ENCODE measurements around the gene SLC44A2. TPM values are rescaled to one million over a fixed set of nuclear protein-coding genes. Genes with fewer than 3 reads are reported as not detected.
A peak's percentile ranks its signal among the peaks of the same experiment; 100 is the strongest.

The SLC44A2 gene
- polyA plus RNA-seq, 3 donors from 2014 or later: 195 to 449 (median 327) TPM

DNA sequence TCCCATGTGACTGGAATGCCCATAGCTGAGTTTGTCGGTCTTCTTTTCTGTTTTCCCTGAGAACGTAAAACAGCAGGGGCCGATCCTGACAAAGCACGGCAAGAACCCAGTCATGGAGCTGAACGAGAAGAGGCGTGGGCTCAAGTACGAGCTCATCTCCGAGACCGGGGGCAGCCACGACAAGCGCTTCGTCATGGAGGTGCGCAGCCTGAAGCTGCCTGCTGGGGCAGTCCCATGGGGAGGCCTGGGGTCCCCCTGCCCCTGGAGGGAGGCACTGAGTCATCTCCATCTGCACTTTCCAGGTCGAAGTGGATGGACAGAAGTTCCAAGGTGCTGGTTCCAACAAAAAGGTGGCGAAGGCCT is 57.7 kb downstream of the SLC44A2 start:
- Mint-ChIP-seq H3K4me1 (no peaks in the 10 kb centered on the region), H3K27ac (no peak overlapping the region), H3K9me3 (no peaks in the 10 kb centered on the region), H3K4me3 (no peak overlapping the region), H3K36me3 (peaks cover 0 to 29% (median 4%) of the 10 kb centered on the region in 3 donors), H3K27me3 (ENCODE audit: low read depth in 3 of 3) (peaks cover 3 to 7% (median 4%) of the 10 kb centered on the region in 3 donors)
- no peak for DNase-seq

DNA sequence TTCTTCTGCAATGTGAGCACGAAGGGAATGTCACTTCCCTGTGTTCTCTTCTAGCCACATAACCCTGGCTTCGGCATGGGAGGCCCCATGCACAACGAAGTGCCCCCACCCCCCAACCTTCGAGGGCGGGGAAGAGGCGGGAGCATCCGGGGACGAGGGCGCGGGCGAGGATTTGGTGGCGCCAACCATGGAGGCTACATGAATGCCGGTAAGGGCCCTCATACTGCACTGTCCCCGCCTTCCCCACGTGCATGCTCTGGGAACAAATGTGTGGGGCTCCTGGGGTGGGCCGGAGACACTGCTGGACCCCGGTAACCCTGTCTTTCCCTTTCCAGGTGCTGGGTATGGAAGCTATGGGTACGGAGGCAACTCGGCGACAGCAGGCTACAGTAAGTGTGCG is 58.2 kb downstream of the SLC44A2 start:
- H3K4me1 Mint-ChIP-seq: no peaks in the 10 kb centered on the region
- no peak overlapping the region for H3K27ac Mint-ChIP-seq
- no peak overlapping the region for H3K4me3 Mint-ChIP-seq
- no peak for DNase-seq
- peaks cover 0 to 24% (median 4%) of the 10 kb centered on the region in 3 donors for H3K36me3 Mint-ChIP-seq
- H3K9me3 Mint-ChIP-seq: no peaks in the 10 kb centered on the region
- H3K27me3 Mint-ChIP-seq (ENCODE audit: low read depth in 3 of 3): peaks cover 3 to 7% (median 4%) of the 10 kb centered on the region in 3 donors

DNA sequence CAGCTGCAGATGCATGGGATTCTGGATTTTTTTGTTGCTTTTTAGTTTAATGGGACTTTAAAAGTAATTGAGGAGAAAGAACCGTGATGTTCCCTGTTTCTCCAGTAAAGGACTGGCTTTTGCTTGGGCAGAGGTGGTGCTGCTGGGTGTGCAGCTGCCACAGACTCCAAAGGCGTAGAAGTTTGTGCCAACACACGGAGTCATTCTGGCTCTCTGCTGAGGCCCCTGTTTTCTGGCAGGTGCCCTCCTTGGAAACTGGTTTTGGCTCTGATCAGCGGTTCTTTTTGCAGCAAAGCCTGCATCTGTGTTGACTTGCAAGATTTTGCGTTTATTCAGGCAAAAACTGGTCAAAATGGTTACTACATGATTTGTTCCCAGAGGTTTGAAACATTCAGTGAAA is 59.9 kb downstream of the SLC44A2 start:
- Mint-ChIP-seq H3K36me3 (peaks cover 3 to 29% (median 4%) of the 10 kb centered on the region in 3 donors), H3K4me1 (no peaks in the 10 kb centered on the region), H3K4me3 (no peak overlapping the region), H3K27ac (no peak overlapping the region), H3K27me3 (ENCODE audit: low read depth in 3 of 3) (peaks cover 3 to 7% (median 7%) of the 10 kb centered on the region in 3 donors), H3K9me3 (no peaks in the 10 kb centered on the region)
- DNase-seq: no peak

DNA sequence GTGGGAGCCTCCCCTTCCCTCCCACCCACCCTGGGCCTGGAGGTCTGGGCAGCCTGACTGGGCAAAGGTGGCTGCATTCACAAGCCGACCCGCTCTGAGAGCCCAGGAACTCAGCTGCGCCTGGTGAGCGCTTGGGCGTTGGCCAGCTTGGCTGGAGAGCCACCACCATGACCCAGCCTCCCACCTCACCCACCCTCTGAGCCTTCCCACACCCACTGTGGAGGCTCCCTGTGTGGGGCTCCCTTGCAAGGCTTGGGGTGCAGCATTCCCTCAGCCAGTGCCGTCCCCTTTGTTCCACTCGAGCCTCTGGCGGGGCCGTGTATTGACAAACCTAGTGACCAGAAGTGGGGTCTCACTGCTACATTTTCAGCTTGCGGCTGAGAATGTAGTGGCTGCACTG is 60.8 kb downstream of the SLC44A2 start:
- Mint-ChIP-seq H3K27ac (no peak overlapping the region), H3K9me3 (no peaks in the 10 kb centered on the region), H3K36me3 (peaks cover 3 to 31% (median 4%) of the 10 kb centered on the region in 3 donors), H3K27me3 (ENCODE audit: low read depth in 3 of 3) (peaks cover 4 to 7% (median 5%) of the 10 kb centered on the region in 3 donors), H3K4me3 (no peak overlapping the region), H3K4me1 (no peaks in the 10 kb centered on the region)
- no peak for DNase-seq

DNA sequence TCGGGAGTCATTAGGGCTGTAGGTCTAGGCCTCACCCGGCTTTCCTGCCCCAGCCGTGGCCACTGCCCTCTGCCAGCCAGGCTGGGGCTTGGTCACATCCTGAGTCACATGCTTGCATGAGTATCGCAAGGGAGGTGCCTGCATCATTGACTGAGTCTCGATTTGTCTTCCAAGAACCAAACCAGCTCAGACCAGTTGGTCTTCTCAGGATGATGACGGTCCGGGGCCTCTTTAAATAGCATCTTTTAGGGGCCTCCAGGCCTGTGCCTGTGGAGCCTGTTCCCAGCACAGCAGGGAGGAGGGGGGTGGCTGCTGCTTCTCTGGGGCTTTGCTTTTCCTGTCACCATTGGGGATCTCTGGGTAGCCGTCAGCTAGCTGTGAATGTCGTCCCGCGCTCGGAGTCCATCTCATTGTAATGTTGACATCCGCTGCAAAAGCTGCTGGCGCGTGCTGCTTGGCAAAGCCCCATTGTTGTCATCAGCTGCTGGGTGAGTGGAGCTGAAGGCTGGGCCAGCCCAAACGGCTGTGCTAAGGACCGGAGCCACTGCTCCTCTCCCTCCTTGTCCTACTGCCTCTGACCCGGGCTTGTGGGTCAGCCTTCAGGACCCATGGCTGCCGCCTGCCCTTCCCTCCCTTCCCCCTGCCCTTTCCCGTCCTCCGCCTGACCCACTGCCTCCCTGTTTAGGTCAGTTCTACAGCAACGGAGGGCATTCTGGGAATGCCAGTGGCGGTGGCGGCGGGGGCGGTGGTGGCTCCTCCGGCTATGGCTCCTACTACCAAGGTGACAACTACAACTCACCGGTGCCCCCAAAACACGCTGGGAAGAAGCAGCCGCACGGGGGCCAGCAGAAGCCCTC is 61.5 kb downstream of the SLC44A2 start:
- Mint-ChIP-seq H3K4me1 (no peaks in the 10 kb centered on the region), H3K9me3 (no peaks in the 10 kb centered on the region), H3K27me3 (ENCODE audit: low read depth in 3 of 3) (peaks cover 4 to 11% (median 5%) of the 10 kb centered on the region in 3 donors), H3K36me3 (peaks cover 3 to 25% (median 4%) of the 10 kb centered on the region in 3 donors), H3K4me3 (no peak overlapping the region), H3K27ac (no peak overlapping the region)
- no peak for DNase-seq

DNA sequence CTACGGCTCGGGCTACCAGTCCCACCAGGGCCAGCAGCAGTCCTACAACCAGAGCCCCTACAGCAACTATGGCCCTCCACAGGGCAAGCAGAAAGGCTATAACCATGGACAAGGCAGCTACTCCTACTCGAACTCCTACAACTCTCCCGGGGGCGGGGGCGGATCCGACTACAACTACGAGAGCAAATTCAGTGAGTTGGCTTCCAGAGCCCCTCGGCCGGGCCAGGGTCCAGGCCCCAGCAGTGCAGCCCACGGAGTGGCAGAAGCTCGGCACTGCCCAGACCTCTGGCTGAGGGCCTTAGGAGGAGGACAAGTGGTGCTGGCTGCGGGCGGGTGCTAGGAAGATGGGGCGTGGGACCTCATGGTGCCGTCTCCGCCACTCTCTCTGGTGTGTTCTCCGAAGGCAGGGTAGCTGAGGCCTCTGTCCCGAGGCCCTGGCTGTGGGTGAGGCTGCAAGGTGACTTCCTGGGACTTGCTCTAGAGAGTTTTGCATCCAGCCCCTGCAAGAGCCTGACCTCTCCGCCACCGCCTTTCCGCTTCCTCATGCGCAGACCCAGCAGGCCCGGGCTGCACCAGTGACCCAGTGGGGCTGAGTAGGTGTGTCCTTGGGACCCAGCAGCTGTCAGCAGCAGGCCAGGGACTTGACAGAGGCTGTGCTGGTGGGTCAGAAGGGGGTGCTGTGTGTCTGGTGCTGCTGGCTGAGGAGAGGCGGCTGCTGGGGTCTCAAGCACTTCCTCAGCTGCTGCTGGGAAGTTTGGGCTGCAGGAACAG is 62.4 kb downstream of the SLC44A2 start:
- Mint-ChIP-seq H3K4me3 (no peak overlapping the region), H3K36me3 (peaks cover 3 to 24% (median 4%) of the 10 kb centered on the region in 3 donors), H3K27ac (no peak overlapping the region), H3K4me1 (peaks cover 0 to 2% of the 10 kb centered on the region in 2 donors), H3K9me3 (no peaks in the 10 kb centered on the region), H3K27me3 (ENCODE audit: low read depth in 3 of 3) (peaks cover 4 to 13% (median 5%) of the 10 kb centered on the region in 3 donors)
- no peak for DNase-seq

DNA sequence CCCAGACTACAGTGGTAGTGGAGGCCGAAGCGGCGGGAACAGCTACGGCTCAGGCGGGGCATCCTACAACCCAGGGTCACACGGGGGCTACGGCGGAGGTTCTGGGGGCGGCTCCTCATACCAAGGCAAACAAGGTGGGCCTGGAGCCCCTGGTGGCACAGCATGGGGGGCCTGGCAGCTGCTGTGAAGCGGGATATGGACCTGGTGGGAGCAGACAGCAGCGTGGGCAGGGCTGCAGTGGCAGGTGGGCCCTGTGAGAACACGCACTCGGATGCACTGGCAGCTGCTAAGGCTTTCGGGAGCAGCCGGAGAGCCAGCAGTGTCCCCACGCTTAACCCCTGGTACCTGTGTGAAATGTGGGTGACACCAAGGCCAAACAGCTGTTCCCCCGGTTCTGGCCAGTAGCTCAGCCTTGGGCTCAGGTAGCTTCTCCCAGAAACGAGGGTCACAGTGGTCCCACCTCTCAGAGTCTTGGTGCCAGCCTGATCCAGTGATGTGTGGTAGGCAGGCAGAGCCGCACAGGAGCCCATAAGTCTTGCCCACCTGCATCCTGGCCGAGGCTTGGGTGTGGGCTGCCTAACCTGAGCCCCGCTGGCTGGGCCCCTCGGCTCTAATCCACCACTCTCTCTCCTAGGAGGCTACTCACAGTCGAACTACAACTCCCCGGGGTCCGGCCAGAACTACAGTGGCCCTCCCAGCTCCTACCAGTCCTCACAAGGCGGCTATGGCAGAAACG is 63.4 kb downstream of the SLC44A2 start:
- Mint-ChIP-seq H3K9me3 (no peaks in the 10 kb centered on the region), H3K4me1 (peaks cover 0 to 3% of the 10 kb centered on the region in 2 donors), H3K27ac (no peak overlapping the region), H3K4me3 (no peak overlapping the region), H3K36me3 (peaks cover 3 to 24% (median 4%) of the 10 kb centered on the region in 3 donors), H3K27me3 (ENCODE audit: low read depth in 3 of 3) (peaks cover 3 to 13% (median 4%) of the 10 kb centered on the region in 3 donors)
- no peak for DNase-seq

DNA sequence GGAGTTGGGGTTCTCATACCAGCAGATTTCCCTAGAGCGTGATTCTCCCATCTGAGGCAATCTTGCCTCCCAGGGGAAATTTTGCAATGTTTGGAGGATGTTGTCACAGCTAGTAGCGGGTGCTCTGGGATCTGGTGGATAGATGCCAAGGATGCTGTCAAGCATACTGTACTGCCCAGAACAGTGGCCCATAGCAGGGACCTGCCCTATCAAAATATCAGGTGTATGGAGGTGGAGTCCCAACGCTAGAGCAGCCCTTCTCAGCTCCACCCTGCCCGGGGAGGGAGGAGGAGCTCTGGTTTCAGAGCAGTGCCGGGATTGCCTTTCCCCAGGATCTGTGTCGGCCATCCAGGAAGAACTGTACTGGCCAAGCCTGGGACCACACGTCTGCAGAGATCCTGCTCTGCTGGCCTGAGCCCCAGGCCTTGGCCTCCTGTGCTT is 65.0 kb downstream of the SLC44A2 start:
- DNase-seq: no peak
- Mint-ChIP-seq H3K4me1 (peaks cover 4 to 8% of the 10 kb centered on the region in 2 donors), H3K9me3 (no peaks in the 10 kb centered on the region), H3K27me3 (ENCODE audit: low read depth in 3 of 3) (peaks cover 4 to 15% (median 6%) of the 10 kb centered on the region in 3 donors), H3K36me3 (peaks cover 0 to 15% (median 3%) of the 10 kb centered on the region in 3 donors), H3K27ac (peak overlapping the region in 1 of 6 donors; percentile 72), H3K4me3 (no peak overlapping the region)

DNA sequence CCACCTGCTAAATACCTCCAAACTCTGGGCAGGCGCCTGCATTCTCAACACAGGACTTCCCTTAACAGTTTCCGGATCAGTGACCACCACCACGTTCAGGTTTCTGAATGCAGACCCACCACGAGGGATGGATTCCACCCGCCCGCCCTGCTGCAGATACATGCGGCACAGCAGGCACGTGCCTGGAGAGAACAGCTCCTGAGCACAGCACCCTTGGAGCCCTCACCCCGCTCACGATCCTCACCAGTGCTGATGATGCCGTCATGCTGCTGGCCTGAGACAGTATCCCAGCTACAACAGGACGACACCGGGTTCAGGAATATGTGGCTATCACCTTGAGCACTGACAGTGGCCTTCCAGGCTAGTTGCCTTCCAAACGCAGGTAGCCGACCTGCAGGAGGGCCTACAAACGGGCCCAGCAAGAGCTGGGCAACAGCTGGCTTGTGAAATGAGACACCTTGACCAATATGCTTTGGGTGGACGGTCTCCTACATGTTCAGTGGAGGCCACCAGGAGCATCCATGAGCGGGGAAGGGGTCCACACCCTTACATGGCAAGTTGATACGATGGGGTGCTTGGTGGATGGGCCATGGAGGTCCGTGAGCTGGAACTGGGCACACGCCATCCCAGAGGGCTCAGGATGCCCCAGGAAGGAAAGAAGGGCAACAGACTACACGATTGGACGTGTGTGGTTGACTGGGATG is 66.0 kb downstream of the SLC44A2 start:
- H3K4me1 Mint-ChIP-seq: peaks cover 14 to 17% of the 10 kb centered on the region in 2 donors

DNA sequence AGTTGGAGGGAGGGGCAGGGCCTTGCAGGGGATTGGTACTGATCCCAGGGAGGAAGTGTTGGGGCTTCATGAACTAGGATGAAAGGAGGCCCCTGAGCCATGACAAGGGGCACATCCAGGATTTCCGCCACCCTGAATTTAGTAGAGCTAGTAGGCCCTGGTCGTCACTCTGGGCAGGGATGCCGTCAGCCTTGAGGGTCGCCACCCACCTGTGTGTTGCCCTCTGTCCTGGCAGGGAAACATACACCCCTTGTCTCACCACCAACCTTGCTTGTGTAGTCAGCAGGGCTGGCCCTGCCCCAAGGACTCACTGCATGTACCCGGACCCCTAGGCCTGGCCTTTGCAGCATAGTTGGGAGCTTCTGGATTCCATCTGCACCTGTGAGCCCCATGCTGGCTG is 66.5 kb downstream of the SLC44A2 start:
- peak overlapping the region in 1 of 6 donors; percentile 24 for H3K27ac Mint-ChIP-seq
- H3K4me3 Mint-ChIP-seq: no peak overlapping the region
- H3K4me1 Mint-ChIP-seq: peaks cover 19 to 21% of the 10 kb centered on the region in 2 donors
- peaks cover 0 to 15% (median 3%) of the 10 kb centered on the region in 3 donors for H3K36me3 Mint-ChIP-seq
- peaks cover 9 to 25% (median 10%) of the 10 kb centered on the region in 3 donors for H3K27me3 Mint-ChIP-seq (ENCODE audit: low read depth in 3 of 3)
- no peaks in the 10 kb centered on the region for H3K9me3 Mint-ChIP-seq
- no peak for DNase-seq

More for the DNA sequence above, 66.0 kb downstream of the SLC44A2 start:
- Mint-ChIP-seq H3K9me3 (no peaks in the 10 kb centered on the region), H3K4me3 (no peak overlapping the region), H3K27ac (no peak overlapping the region), H3K36me3 (peaks cover 0 to 15% (median 3%) of the 10 kb centered on the region in 3 donors), H3K27me3 (ENCODE audit: low read depth in 3 of 3) (peaks cover 9 to 22% (median 10%) of the 10 kb centered on the region in 3 donors)
- no peak for DNase-seq

DNA sequence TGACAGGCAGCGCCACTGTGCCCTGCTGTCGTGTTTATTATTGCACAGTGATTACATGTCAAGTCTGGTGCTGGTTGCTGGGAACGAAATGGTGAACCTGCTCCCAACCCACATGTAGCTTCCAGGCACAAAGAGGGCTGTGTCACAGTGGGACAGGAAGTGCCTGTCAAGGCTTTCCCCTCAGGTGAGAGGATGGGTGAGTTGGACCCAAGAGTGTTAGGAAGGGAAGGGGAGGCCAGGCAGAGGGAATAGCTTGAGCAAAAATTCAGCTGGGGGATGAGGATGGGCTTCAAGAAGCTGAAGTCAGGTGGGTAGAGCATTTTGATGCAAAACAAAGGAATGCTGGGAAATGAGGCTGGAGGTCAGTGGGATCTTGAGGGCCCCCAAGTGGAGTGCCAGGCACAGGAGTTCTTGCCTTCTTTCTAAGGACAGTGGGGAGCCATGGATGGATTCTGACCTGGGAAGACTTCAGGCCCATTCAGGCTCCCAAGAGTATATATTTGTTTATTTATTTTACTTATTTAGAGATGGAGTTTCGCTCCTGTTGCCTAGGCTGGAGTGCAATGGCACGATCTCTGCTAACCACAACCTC is 67.4 kb downstream of the SLC44A2 start:
- H3K9me3 Mint-ChIP-seq: no peaks in the 10 kb centered on the region
- no peak overlapping the region for H3K4me3 Mint-ChIP-seq
- peak overlapping the region in 4 of 6 donors; percentile 9 to 65 (median 29) for H3K27ac Mint-ChIP-seq
- peaks cover 20 to 21% of the 10 kb centered on the region in 2 donors for H3K4me1 Mint-ChIP-seq
- DNase-seq: no peak
- peaks cover 8 to 26% (median 9%) of the 10 kb centered on the region in 3 donors for H3K27me3 Mint-ChIP-seq (ENCODE audit: low read depth in 3 of 3)
- peaks cover 0 to 15% (median 3%) of the 10 kb centered on the region in 3 donors for H3K36me3 Mint-ChIP-seq

Data from immature natural killer cell (primary cell).